WERI-Rb-1 (cell line): ENCODE data around the gene GBF1.

ENCODE experiments used
- DNase-seq: peaks from one replicate; pipeline ENCODE4 v3.0.0-alpha.2; 2020
- H3K27ac ChIP-seq: fragments of 250-450 bp; sonication (Bioruptor Pico); 2 replicates; pipeline ENCODE4 v1.5.1; 2020; ENCODE audit warnings: mild to moderate bottlenecking, moderate library complexity
- H3K27me3 ChIP-seq: fragments of 250-450 bp; sonication (Bioruptor Pico); 2 replicates; pipeline ENCODE4 v1.5.1; 2021; ENCODE audit warnings: mild to moderate bottlenecking, low read depth, moderate library complexity; ENCODE audit not compliant: insufficient read depth, severe bottlenecking
- H3K36me3 ChIP-seq: fragments of 250-450 bp; sonication (Bioruptor Pico); 2 replicates; pipeline ENCODE4 v1.5.1; 2020; ENCODE audit warnings: mild to moderate bottlenecking, moderate library complexity
- H3K4me3 ChIP-seq: 2 replicates; pipeline ENCODE4 v1.5.1; 2011; ENCODE audit warnings: low read depth, mild to moderate bottlenecking, control low read depth, low read length
- H3K9me3 ChIP-seq: fragments of 250-450 bp; sonication (Bioruptor Pico); 2 replicates; pipeline ENCODE4 v1.5.1; 2021; ENCODE audit warnings: mild to moderate bottlenecking, moderate library complexity; ENCODE audit not compliant: severe bottlenecking
- TF ChIP-seq, protein P1 (sequence below): IDR thresholded peaks from 2 replicates; pipeline ENCODE4 v1.5.1; 2011; ENCODE audit warnings: low read depth, mild to moderate bottlenecking, control low read depth, inconsistent platforms, low read length

The GBF1 gene

DNA sequence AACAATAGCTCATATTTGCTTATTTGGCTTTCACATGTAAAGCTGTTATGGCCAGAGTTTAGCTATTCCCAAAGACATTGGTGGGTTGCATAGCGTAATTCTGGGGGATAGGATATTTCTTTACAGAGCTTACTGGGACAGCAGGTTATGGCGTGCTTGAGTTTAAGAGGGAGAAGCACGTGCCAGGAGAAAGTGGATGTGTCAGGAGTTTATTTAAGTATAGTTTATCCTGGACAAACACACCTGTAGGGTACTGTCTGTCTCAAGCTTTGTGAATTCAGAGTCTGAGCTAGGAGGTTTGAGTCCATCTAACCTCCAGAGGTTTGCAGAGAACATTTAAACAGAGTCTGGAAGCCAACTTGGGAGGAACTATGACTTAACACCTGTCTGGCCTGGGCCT, 21.3 kb downstream of the GBF1 start:
- Histone ChIP-seq H3K27ac (no peak overlapping the region), H3K4me3 (no peak overlapping the region), H3K27me3 (no peaks in the 10 kb centered on the region), H3K9me3 (no peaks in the 10 kb centered on the region), H3K36me3 (peaks cover 48% of the 10 kb centered on the region)
- DNase-seq, result no peak
- TF ChIP-seq, protein P1, sequence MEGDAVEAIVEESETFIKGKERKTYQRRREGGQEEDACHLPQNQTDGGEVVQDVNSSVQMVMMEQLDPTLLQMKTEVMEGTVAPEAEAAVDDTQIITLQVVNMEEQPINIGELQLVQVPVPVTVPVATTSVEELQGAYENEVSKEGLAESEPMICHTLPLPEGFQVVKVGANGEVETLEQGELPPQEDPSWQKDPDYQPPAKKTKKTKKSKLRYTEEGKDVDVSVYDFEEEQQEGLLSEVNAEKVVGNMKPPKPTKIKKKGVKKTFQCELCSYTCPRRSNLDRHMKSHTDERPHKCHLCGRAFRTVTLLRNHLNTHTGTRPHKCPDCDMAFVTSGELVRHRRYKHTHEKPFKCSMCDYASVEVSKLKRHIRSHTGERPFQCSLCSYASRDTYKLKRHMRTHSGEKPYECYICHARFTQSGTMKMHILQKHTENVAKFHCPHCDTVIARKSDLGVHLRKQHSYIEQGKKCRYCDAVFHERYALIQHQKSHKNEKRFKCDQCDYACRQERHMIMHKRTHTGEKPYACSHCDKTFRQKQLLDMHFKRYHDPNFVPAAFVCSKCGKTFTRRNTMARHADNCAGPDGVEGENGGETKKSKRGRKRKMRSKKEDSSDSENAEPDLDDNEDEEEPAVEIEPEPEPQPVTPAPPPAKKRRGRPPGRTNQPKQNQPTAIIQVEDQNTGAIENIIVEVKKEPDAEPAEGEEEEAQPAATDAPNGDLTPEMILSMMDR, result no peak

DNA sequence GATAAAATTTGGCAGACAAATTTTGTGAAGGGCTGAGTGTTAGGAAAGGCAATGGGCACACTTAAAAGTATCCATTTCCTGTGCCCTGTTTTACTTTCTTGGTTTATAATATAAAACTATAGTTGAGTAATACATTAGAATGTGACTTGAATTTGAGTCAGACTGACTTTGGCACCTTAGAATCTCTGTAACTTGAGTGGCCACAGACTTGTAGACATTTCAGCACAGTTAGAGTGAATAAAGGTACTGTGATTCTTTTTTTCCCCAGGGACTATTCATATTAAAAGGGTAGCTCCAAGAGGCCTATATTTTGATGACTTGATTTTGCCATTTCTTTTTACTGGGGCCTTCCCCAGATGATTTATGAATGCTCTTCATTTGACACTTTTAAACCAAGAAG, 22.4 kb downstream of the GBF1 start:
- DNase-seq, result no peak

DNA sequence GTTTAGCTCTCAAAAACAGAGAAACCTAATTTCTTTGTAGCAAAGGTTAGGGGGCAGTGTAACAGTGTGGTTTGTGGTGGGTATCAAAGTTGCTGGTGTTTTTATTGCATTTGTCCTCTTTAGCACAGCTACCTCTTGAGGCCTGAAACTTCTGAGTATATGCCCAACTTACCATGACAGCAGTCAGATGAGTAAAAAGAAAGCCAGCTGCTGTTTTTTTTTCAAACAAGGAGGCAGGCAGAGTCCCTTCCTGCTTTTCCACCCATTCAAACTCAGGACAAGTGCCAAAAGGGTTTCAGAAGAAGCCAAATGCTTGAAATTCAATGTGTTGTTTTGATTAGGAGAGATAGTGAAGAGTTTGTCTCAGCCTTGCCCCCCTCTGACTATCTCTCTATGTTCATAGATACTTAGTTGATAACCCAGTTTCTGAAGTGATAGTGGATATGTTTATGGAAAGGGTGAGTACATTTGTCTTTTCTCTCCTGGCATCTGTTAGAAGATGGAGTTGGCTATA, 23.1 kb downstream of the GBF1 start:
- H3K9me3 ChIP-seq, result no peaks in the 10 kb centered on the region
- H3K27me3 ChIP-seq, result no peaks in the 10 kb centered on the region
- TF ChIP-seq, protein P1, result no peak
- H3K36me3 ChIP-seq, result peaks cover 37% of the 10 kb centered on the region
- no peak for DNase-seq
- H3K4me3 ChIP-seq, result no peak overlapping the region
- H3K27ac ChIP-seq, result no peak overlapping the region

More for the DNA sequence above, 22.4 kb downstream of the GBF1 start:
- Histone ChIP-seq H3K4me3 (no peak overlapping the region), H3K9me3 (no peaks in the 10 kb centered on the region), H3K27ac (no peak overlapping the region), H3K27me3 (no peaks in the 10 kb centered on the region), H3K36me3 (peaks cover 42% of the 10 kb centered on the region)
- TF ChIP-seq, protein P1, result no peak

DNA sequence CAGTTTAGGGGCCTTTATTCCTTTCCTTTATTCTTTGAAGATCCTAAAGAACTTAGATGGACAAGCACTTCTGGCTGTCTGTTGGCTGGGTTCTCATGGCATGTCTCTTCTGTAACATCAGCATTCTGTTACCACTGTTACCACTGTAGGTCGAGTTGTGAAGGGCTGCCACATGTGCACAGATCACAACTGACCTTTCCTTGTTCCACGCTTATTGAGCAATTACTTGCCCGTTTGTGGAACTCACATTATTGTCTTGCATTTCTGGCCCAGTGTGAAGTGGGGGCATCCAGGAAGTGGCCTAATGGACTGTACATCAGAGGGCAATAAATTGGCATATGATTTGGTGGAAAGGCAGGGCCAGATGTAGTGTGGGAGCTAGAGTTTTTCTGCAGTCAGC, 23.7 kb downstream of the GBF1 start:
- H3K9me3 ChIP-seq, result no peaks in the 10 kb centered on the region
- no peak for DNase-seq
- H3K36me3 ChIP-seq, result peaks cover 38% of the 10 kb centered on the region
- H3K27ac ChIP-seq, result no peak overlapping the region
- TF ChIP-seq, protein P1, result no peak
- no peaks in the 10 kb centered on the region for H3K27me3 ChIP-seq
- H3K4me3 ChIP-seq, result no peak overlapping the region

DNA sequence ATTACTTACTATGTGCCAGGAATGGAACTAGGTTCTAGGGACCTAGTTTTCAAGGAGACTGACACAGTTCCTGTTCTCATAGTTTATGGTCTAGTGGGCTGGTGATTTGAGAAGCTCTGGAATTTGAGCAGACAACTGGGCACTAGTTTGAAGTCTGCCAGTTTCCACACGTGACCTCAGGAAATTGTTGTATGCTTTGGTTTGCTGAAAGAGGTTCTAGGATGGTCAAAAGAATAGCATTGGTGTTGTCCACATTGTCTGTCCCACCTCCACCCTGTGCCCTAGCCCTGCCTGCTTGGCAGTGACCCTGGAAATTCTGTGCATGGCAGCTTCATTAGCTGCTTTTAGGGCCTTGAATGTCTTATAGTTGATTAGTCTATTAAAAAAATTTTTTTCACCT, 28.7 kb downstream of the GBF1 start:
- no peak overlapping the region for H3K27ac ChIP-seq
- no peak overlapping the region for H3K4me3 ChIP-seq
- H3K9me3 ChIP-seq, result no peaks in the 10 kb centered on the region
- TF ChIP-seq, protein P1, result no peak
- DNase-seq, result no peak
- H3K27me3 ChIP-seq, result no peaks in the 10 kb centered on the region
- peaks cover 23% of the 10 kb centered on the region for H3K36me3 ChIP-seq

DNA sequence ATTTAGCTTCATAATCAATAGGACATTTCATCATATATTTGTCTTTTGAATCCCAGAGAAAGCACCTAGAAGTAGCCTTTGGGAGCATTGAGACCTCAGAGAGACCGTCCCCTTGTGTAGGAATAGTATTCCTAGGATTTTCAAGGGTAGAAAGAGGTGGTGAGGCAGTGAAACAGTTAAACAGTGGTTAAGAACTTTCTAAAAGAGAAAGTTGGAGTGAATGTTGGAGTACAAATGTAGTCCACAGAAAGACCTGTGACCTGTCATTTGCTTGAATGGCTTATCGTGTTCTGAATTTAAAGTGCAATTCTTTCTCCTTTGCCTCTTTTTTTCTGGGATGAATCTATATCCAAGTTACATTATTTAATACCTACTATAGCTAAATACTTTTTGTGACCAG, 30.0 kb downstream of the GBF1 start:
- DNase-seq, result no peak
- Histone ChIP-seq H3K27ac (no peak overlapping the region), H3K9me3 (no peaks in the 10 kb centered on the region), H3K27me3 (no peaks in the 10 kb centered on the region), H3K4me3 (no peak overlapping the region), H3K36me3 (peaks cover 21% of the 10 kb centered on the region)
- TF ChIP-seq, protein P1, result no peak
